ENCODE measurements around the gene ANKDD1A.

DNA sequence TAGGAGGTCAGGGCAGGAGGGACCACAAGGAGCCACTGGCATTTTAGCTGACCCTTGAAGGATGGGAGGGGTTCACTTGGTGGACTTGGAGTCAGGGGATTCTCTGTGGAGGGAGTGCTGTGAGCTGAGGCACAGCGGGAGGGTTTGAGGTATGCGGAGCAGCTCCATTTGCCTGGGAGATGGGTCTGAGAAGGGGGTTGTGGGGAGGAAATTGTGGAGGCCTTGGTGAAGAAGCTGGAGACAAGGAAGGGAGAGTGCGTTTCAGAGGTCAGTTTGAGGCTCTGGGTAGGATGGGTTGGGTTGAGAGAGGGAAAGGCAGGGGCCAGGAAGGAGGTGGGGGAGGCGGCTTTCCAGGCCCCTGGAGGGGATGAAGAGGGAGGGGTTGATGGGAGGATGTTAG lies 49.7 kb upstream of the ANKDD1A start:
- no peak for TF ChIP-seq POLR2A (IDR thresholded peaks at IDR 0.05)
- TF ChIP-seq, protein P1, sequence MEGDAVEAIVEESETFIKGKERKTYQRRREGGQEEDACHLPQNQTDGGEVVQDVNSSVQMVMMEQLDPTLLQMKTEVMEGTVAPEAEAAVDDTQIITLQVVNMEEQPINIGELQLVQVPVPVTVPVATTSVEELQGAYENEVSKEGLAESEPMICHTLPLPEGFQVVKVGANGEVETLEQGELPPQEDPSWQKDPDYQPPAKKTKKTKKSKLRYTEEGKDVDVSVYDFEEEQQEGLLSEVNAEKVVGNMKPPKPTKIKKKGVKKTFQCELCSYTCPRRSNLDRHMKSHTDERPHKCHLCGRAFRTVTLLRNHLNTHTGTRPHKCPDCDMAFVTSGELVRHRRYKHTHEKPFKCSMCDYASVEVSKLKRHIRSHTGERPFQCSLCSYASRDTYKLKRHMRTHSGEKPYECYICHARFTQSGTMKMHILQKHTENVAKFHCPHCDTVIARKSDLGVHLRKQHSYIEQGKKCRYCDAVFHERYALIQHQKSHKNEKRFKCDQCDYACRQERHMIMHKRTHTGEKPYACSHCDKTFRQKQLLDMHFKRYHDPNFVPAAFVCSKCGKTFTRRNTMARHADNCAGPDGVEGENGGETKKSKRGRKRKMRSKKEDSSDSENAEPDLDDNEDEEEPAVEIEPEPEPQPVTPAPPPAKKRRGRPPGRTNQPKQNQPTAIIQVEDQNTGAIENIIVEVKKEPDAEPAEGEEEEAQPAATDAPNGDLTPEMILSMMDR (IDR thresholded peaks at IDR 0.05), result no peak
